HCT116 (cell line): ENCODE results near the gene ADGRV1.

ENCODE experiments used
- EZH2phosphoT487 ChIP-seq: fragments of 200-600 bp; IDR thresholded peaks from 2 replicates; pipeline ENCODE4 v1.6.1; 2018; ENCODE audit warnings: antibody characterized with exemption, borderline replicate concordance
- POLR2AphosphoS5 ChIP-seq: IDR thresholded peaks from 2 replicates; pipeline ENCODE4 v1.6.1; 2011; ENCODE audit warnings: mild to moderate bottlenecking, low read depth, low read length, moderate library complexity
- SIN3A ChIP-seq: IDR thresholded peaks from 2 replicates; pipeline ENCODE4 v1.6.1; 2012; ENCODE audit warnings: low read depth
- TF ChIP-seq, protein P1 (sequence below), 3 experiments: fragments of 200-600 bp in 1 of 3; sonication (generic) in 1 of 3; IDR thresholded peaks in 2 of 3; conservative IDR thresholded peaks in 1 of 3; 2 replicates each; pipeline ENCODE4 v1.5.1; 2012 to 2017; ENCODE audit warnings: low read depth in 2 of 3, low read length in 2 of 3, antibody characterized with exemption in 1 of 3, borderline replicate concordance in 1 of 3, control low read depth in 1 of 3, mild to moderate bottlenecking in 1 of 3, mixed read lengths in 1 of 3, mixed run types in 1 of 3, moderate library complexity in 1 of 3; ENCODE audit not compliant: insufficient read depth in 1 of 3

DNA sequence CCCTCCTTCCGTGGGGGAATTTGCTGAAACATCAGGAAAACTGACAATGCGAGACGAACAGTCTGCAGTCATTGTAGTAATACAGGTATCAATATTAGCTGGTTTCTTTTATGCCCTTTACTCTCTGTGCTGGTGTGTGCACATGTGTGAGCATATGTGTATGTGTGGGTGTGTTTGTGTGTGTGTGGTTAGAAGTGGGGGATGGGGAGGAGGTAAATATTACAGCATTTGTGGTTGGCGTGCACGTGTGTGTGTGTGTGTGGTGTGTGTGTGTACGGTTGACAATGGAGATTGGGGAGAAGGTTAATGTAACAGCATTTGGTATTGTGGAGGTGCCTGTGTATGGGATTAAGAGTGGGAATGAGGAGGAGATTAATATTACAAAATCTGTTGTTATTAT, 219.4 kb downstream of the ADGRV1 start:
- TF ChIP-seq, protein P1, sequence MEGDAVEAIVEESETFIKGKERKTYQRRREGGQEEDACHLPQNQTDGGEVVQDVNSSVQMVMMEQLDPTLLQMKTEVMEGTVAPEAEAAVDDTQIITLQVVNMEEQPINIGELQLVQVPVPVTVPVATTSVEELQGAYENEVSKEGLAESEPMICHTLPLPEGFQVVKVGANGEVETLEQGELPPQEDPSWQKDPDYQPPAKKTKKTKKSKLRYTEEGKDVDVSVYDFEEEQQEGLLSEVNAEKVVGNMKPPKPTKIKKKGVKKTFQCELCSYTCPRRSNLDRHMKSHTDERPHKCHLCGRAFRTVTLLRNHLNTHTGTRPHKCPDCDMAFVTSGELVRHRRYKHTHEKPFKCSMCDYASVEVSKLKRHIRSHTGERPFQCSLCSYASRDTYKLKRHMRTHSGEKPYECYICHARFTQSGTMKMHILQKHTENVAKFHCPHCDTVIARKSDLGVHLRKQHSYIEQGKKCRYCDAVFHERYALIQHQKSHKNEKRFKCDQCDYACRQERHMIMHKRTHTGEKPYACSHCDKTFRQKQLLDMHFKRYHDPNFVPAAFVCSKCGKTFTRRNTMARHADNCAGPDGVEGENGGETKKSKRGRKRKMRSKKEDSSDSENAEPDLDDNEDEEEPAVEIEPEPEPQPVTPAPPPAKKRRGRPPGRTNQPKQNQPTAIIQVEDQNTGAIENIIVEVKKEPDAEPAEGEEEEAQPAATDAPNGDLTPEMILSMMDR (IDR thresholded peaks at IDR 0.05 in 2 of 3, conservative IDR thresholded peaks at IDR 0.05 in 1 of 3; ENCODE audit: borderline replicate concordance in 1 of 3, insufficient read depth in 1 of 3, low read depth in 2 of 3, low read length in 2 of 3) = no peak
- TF ChIP-seq EZH2phosphoT487 (no peak), SIN3A (no peak), POLR2AphosphoS5 (no peak)
